Measurements from ENCODE around the gene OAF. TPM values are rescaled to one million over a fixed set of nuclear protein-coding genes. Genes with fewer than 3 reads are reported as not detected.

The OAF gene
- total and polyA plus RNA-seq, 2 of the 8 experiments (the other 6 are each of a cell fraction or from before 2014, with no cell fraction given), result 1.3 to 1.5 TPM

DNA sequence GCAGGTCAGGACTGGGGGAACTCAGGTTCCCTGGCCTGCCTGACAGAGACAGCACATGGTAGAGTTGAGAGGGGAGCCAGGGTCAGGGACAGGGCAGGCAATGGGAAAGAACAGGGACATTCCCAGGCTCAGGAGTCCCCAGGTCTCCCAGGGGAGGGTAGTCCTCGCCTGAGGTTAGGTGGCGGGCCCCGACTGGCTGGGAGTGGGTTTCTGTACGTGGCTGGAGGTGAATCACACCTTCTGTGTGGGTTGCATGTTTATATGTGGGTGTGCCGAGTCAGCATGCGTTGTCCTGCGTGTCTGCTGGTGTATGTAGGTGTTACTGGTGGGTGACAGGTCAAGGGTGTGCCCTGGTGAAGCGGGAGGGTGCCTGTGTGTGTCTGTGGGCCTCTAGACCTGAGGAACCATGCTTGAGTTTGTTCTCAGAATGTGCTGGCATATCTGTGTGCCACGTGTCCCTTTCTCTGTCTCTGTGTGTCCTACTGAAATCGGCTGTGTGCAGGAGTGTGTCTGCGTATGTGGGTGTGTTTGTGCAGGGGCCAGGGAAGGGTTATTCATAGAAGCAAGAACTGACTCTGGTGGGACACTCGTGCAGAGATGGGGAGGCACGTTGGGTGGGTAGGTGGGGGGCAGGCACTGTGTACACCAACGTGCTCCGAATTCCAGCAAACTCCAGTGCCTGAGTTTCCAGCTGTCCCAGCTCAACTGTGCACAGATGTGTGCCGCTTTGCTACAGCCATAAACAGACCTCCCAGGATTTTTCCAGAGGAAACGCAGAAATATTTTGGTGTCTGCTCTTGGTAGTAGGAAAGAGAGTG, 23.8 kb upstream of the OAF start:
- Histone ChIP-seq H2BK5ac (ENCODE audit: low read depth, low read length) (no peak overlapping the region; the same call in 1 of the 2 replicates), H2BK15ac (ENCODE audit: low read length) (0 out of 2 replicates have a peak overlapping the region, but pooled peaks have one; percentile 81), H2BK12ac (ENCODE audit: low read depth, low read length) (no peak overlapping the region), H3K14ac (ENCODE audit: insufficient read length) (no peak overlapping the region), H2BK120ac (replicated peaks; ENCODE audit: low read depth, low read length) (no peak overlapping the region), H3K27ac (ENCODE audit: low read depth, low read length) (no peak overlapping the region), H3K4ac (replicated peaks; ENCODE audit: insufficient read length, low read depth, low read length) (no peak overlapping the region), H3K9ac (replicated peaks in 1 of 4; ENCODE audit: extremely low read depth in 1 of 4, low read depth in 3 of 4, low read length in 3 of 4) (no peak overlapping the region), H3K18ac (ENCODE audit: extremely low read depth, low read length) (no peak overlapping the region), H2AFZ (ENCODE audit: low read length) (no peak overlapping the region), H3K4me3 (ENCODE audit: extremely low read depth in 1 of 4, insufficient read depth in 2 of 4, low read depth in 3 of 4, low read length in 4 of 4) (no peak overlapping the region), H3K79me1 (ENCODE audit: low read depth, low read length) (no peaks in the 10 kb centered on the region), H3K36me3 (ENCODE audit: control insufficient read depth in 2 of 4, insufficient read depth in 4 of 4, low read length in 3 of 4) (no peaks in the 10 kb centered on the region), H3K27me3 (replicated peaks in 1 of 4; ENCODE audit: control insufficient read depth in 3 of 4, extremely low read depth in 1 of 4, insufficient read depth in 3 of 4, low read length in 3 of 4) (peaks cover 0 to 15% (median 12%) of the 10 kb centered on the region in 4 experiments; a peak in 4 of 7 replicates), H4K91ac (replicated peaks; ENCODE audit: insufficient read length, low read length) (no peak overlapping the region), H3K23me2 (ENCODE audit: low read depth, low read length) (no peaks in the 10 kb centered on the region; the same call in 1 of the 2 replicates), H4K5ac (ENCODE audit: insufficient read length, low read depth, low read length) (no peak overlapping the region), H3K23ac (ENCODE audit: insufficient read length) (no peak overlapping the region), H3K79me2 (ENCODE audit: control insufficient read depth in 1 of 2, insufficient read depth in 2 of 2, low read length in 2 of 2) (no peaks in the 10 kb centered on the region), H4K20me1 (replicated peaks in 1 of 2; ENCODE audit: control insufficient read depth in 1 of 2, insufficient read depth in 2 of 2, low read length in 2 of 2) (no peaks in the 10 kb centered on the region), H4K8ac (ENCODE audit: extremely low read depth, insufficient read depth, low read length) (no peak overlapping the region), H3K4me1 (replicated peaks in 1 of 4; ENCODE audit: control insufficient read depth in 3 of 4, insufficient read depth in 4 of 4, low read length in 3 of 4) (peaks cover 0 to 6% (median 2%) of the 10 kb centered on the region in 4 experiments; a peak in 2 of 7 replicates), H3K56ac (replicated peaks; ENCODE audit: insufficient read length, low read depth, low read length) (no peak overlapping the region), H2AK5ac (ENCODE audit: low read depth, low read length) (no peak overlapping the region), H3K4me2 (ENCODE audit: insufficient read depth in 1 of 2, low read depth in 2 of 2, low read length in 2 of 2) (no peak overlapping the region), H3K9me3 (ENCODE audit: insufficient read depth in 2 of 2, low read depth in 1 of 2, low read length in 1 of 2) (no peaks in the 10 kb centered on the region; a peak in 1 of 4 replicates), H2BK20ac (ENCODE audit: low read length) (no peak overlapping the region)
- WGBS, 2 experiments (ENCODE audit: extremely low coverage in 1 of 2, insufficient coverage in 1 of 2, insufficient read length in 1 of 2, insufficient replicate concordance in 2 of 2, low coverage in 1 of 2, low lambda C conversion rate in 2 of 2, missing lambda C conversion rate in 1 of 2), result 89% methylated on average over 17 of the region's 17 CpGs; no CpG with 5 or more reads in 1 of the 2 experiments
- DNase-seq (ENCODE audit: low read depth in 1 of 2, low spot score in 2 of 2), result no peak
- ChIA-PET CTCF (ENCODE audit: partially characterized antibody) (interaction anchor here (0.8 to 17.5 kb wide), 9 partner anchors 11 to 118 kb away, joined by 3 to 237 read pairs (median 4); partner anchors contain the start of gene OAF), POLR2A (ENCODE audit: partially characterized antibody) (no interaction called here)
- no peak for FAIRE-seq
- TF ChIP-seq EGR1 (IDR thresholded peaks at IDR 0.05; ENCODE audit: borderline replicate concordance, low read depth, low read length) (no peak), RAD21 (IDR thresholded peaks at IDR 0.05 in 1 of 2, conservative IDR thresholded peaks at IDR 0.05 in 1 of 2; ENCODE audit: low read depth in 2 of 2, low read length in 2 of 2) (no peak), JUN (IDR thresholded peaks at IDR 0.05; ENCODE audit: low read depth, low read length) (no peak)

All from H1 (cell line).